H9 (cell line): Measurements from ENCODE around the gene AQP7. TPM values are rescaled to one million over a fixed set of nuclear protein-coding genes. Genes with fewer than 3 reads are reported as not detected.
"Not testable (repeated sequence)": the region's sequence is repeated elsewhere in the genome, so short reads cannot be mapped to it uniquely, and the experiment has no call there.

Experiments
- DNase-seq: peaks from one replicate; pipeline ENCODE4 v3.0.0-alpha.2; 2017
- H2AFZ ChIP-seq: one replicate; pipeline ENCODE4 v1.6.1; 2013; ENCODE audit warnings: mild to moderate bottlenecking, low read length, control low read depth, moderate library complexity
- H2AK5ac ChIP-seq: 2 replicates; pipeline ENCODE4 v1.6.1; 2013; ENCODE audit warnings: low read length, control low read depth, mixed read lengths; ENCODE audit not compliant: insufficient read length
- H2BK120ac ChIP-seq: one replicate; pipeline ENCODE4 v1.6.1; 2013; ENCODE audit warnings: low read depth, mild to moderate bottlenecking, low read length, control low read depth, inconsistent platforms; ENCODE audit not compliant: poor library complexity, severe bottlenecking
- H2BK12ac ChIP-seq: 2 replicates; pipeline ENCODE4 v1.6.1; 2013; ENCODE audit warnings: low read length, control low read depth, mixed read lengths, low read depth; ENCODE audit not compliant: insufficient read length
- H2BK15ac ChIP-seq: 2 replicates; pipeline ENCODE4 v1.6.1; 2013; ENCODE audit warnings: low read depth, low read length, control low read depth
- H2BK20ac ChIP-seq: one replicate; pipeline ENCODE4 v1.6.1; 2013; ENCODE audit warnings: low read depth, mild to moderate bottlenecking, low read length, control low read depth, inconsistent platforms; ENCODE audit not compliant: poor library complexity, severe bottlenecking
- H2BK5ac ChIP-seq: 2 replicates; pipeline ENCODE4 v1.6.1; 2013; ENCODE audit warnings: low read length, control low read depth, mixed read lengths; ENCODE audit not compliant: insufficient read length
- H3K14ac ChIP-seq: 2 replicates; pipeline ENCODE4 v1.6.1; 2013; ENCODE audit warnings: low read length, control low read depth; ENCODE audit not compliant: insufficient read depth
- H3K18ac ChIP-seq: 2 replicates; pipeline ENCODE4 v1.6.1; 2013; ENCODE audit warnings: low read depth, mild to moderate bottlenecking, mixed read lengths, low read length, control low read depth; ENCODE audit not compliant: insufficient read length
- H3K23ac ChIP-seq: 2 replicates; pipeline ENCODE4 v1.6.1; 2013; ENCODE audit warnings: low read length, control low read depth, mixed read lengths, low read depth; ENCODE audit not compliant: insufficient read length
- H3K23me2 ChIP-seq: 2 replicates; pipeline ENCODE4 v1.6.1; 2013; ENCODE audit warnings: low read depth, mild to moderate bottlenecking, mixed read lengths, low read length, control low read depth; ENCODE audit not compliant: insufficient read length, poor library complexity, severe bottlenecking
- H3K27ac ChIP-seq: 2 replicates; pipeline ENCODE4 v1.5.1; 2013; ENCODE audit warnings: low read length, control low read depth, mixed read lengths, low read depth; ENCODE audit not compliant: insufficient read length
- H3K27me3 ChIP-seq: 2 replicates; pipeline ENCODE4 v1.6.1; 2013; ENCODE audit warnings: low read length, control low read depth, inconsistent platforms; ENCODE audit not compliant: insufficient read depth
- H3K4ac ChIP-seq: 2 replicates; pipeline ENCODE4 v1.6.1; 2013; ENCODE audit warnings: low read depth, mild to moderate bottlenecking, control low read depth, inconsistent platforms, low read length, moderate library complexity
- H3K4me1 ChIP-seq: 2 replicates; pipeline ENCODE4 v1.6.1; 2013; ENCODE audit warnings: low read length, control low read depth, inconsistent platforms; ENCODE audit not compliant: insufficient read depth
- H3K4me2 ChIP-seq: 2 replicates; pipeline ENCODE4 v1.6.1; 2013; ENCODE audit warnings: low read length, control low read depth, mixed read lengths; ENCODE audit not compliant: insufficient read length, insufficient read depth
- H3K56ac ChIP-seq: 2 replicates; pipeline ENCODE4 v1.6.1; 2013; ENCODE audit warnings: low read depth, mild to moderate bottlenecking, mixed read lengths, low read length, control low read depth; ENCODE audit not compliant: insufficient read length
- H3K79me1 ChIP-seq: 2 replicates; pipeline ENCODE4 v1.6.1; 2013; ENCODE audit warnings: low read depth, mild to moderate bottlenecking, moderate library complexity, low read length, control low read depth, inconsistent platforms; ENCODE audit not compliant: insufficient read depth, poor library complexity, severe bottlenecking
- H3K79me2 ChIP-seq: 2 replicates; pipeline ENCODE4 v1.6.1; 2013; ENCODE audit warnings: low read length, control low read depth, inconsistent platforms; ENCODE audit not compliant: insufficient read depth
- H3K9ac ChIP-seq: 2 replicates; pipeline ENCODE4 v1.6.1; 2013; ENCODE audit warnings: low read length, control low read depth, mixed read lengths; ENCODE audit not compliant: insufficient read length; ENCODE audit errors: extremely low read depth
- H3K9me3 ChIP-seq: one replicate; pipeline ENCODE4 v1.6.1; 2013; ENCODE audit warnings: low read depth, low read length, inconsistent platforms; ENCODE audit not compliant: control insufficient read depth
- H3T11ph ChIP-seq: one replicate; pipeline ENCODE4 v1.6.1; 2013; ENCODE audit warnings: mild to moderate bottlenecking, low read length, control low read depth, inconsistent platforms
- H4K20me1 ChIP-seq: one replicate; pipeline ENCODE4 v1.6.1; 2013; ENCODE audit not compliant: control insufficient read depth, insufficient read length, insufficient read depth
- H4K5ac ChIP-seq: 2 replicates; pipeline ENCODE4 v1.6.1; 2013; ENCODE audit warnings: low read depth, mild to moderate bottlenecking, mixed read lengths, low read length, control low read depth; ENCODE audit not compliant: insufficient read length
- H4K8ac ChIP-seq: replicated peaks from 2 replicates; pipeline ENCODE4 v1.6.1; 2013; ENCODE audit warnings: low read length, control low read depth, mixed read lengths, low read depth; ENCODE audit not compliant: insufficient read length
- H4K91ac ChIP-seq: 2 replicates; pipeline ENCODE4 v1.6.1; 2013; ENCODE audit warnings: low read depth, mild to moderate bottlenecking, moderate library complexity, mixed read lengths, low read length, control low read depth; ENCODE audit not compliant: insufficient read length
- H3K27ac Mint-ChIP-seq, 3 experiments: 2 replicates in 2 of 3; 3 replicates in 1 of 3; pipeline ENCODE4 v1.8.0; 2020 to 2021; ENCODE audit warnings: mixed read lengths in 3 of 3, mild to moderate bottlenecking in 1 of 3, moderate library complexity in 1 of 3
- H3K27me3 Mint-ChIP-seq: 2 replicates; pipeline ENCODE4 v1.8.0; 2021; ENCODE audit warnings: low read depth, mild to moderate bottlenecking, moderate library complexity, mixed read lengths
- H3K36me3 Mint-ChIP-seq, 3 experiments: 2 replicates in 2 of 3; 3 replicates in 1 of 3; pipeline ENCODE4 v1.8.0; 2020 to 2021; ENCODE audit warnings: low read depth in 3 of 3, mixed read lengths in 3 of 3; ENCODE audit not compliant: insufficient read depth in 1 of 3
- H3K4me1 Mint-ChIP-seq, 2 experiments: 2 replicates each; pipeline ENCODE4 v1.8.0; 2020; ENCODE audit warnings: mixed read lengths in 2 of 2
- H3K4me3 Mint-ChIP-seq, 2 experiments: 2 replicates in 1 of 2; 3 replicates in 1 of 2; pipeline ENCODE4 v1.8.0; 2020 to 2021; ENCODE audit warnings: mild to moderate bottlenecking in 2 of 2, mixed read lengths in 2 of 2, moderate library complexity in 1 of 2
- H3K9me3 Mint-ChIP-seq, 2 experiments: 2 replicates in 1 of 2; 3 replicates in 1 of 2; pipeline ENCODE4 v1.8.0; 2020; ENCODE audit warnings: mild to moderate bottlenecking in 2 of 2, mixed read lengths in 2 of 2, moderate library complexity in 1 of 2
- WGBS: extraction: QIAGEN DNeasy Blood & Tissue Kit; methylation state at CpG from one replicate; pipeline ENCODE4 v1.1.7; 2013; ENCODE audit warnings: missing lambda C conversion rate, low lambda C conversion rate, mixed read lengths; ENCODE audit not compliant: insufficient read length; ENCODE audit errors: extremely low coverage; 5-methylcytosine and 5-hydroxymethylcytosine counted together
- total RNA-seq: library from RNA; stranded (reverse); gene quantifications from 2 replicates; pipeline ENCODE4 v1.2.1, GENCODE V29; 2021

AQP7 gene
- total RNA-seq, 1 experiment from 2014 or later, result not detected

GRCh38 chr9:33399047-33399446 is 3.3 kb downstream of the AQP7 start:
- not testable (repeated sequence) for H2BK120ac ChIP-seq, H3K18ac ChIP-seq, H3K4me3 Mint-ChIP-seq, H3K9me3 ChIP-seq, DNase-seq, H3K23me2 ChIP-seq, H2BK5ac ChIP-seq, H3K27ac ChIP-seq, H3K9me3 Mint-ChIP-seq, H3K27ac Mint-ChIP-seq, H4K8ac ChIP-seq, H3K14ac ChIP-seq, H3K79me2 ChIP-seq, H3K4ac ChIP-seq, H3K4me1 ChIP-seq, H3K4me1 Mint-ChIP-seq, H2AFZ ChIP-seq, H2BK20ac ChIP-seq, H3T11ph ChIP-seq, H4K91ac ChIP-seq, H4K20me1 ChIP-seq, H3K27me3 ChIP-seq, H3K9ac ChIP-seq, H2AK5ac ChIP-seq, H3K56ac ChIP-seq, H2BK15ac ChIP-seq, H3K4me2 ChIP-seq, H3K36me3 Mint-ChIP-seq, H3K79me1 ChIP-seq, H4K5ac ChIP-seq, H3K23ac ChIP-seq, H2BK12ac ChIP-seq
- no CpG with 5 or more reads among the region's 4 CpGs for WGBS
- H3K27me3 Mint-ChIP-seq, result peaks cover 11% of the 10 kb centered on the region

DNA sequence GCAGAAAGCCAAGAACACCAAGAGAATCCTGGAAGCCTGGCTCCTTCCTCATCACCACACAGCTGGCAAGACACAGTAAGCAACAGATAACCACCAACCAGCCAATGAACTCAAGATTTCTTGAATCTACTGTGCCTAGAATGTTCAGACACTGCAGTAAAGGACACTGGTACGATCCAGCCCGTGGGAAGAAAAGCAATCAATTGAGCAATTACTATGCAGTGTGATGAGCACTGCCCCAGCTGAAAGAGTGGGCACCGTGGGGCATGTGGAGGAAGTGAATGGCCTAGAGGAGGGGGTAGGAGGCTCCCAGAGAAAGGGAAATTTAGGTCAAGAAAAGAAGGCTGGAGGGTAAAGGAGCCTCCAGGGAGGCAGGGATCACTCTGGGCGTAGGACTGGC is 4.6 kb downstream of the AQP7 start:
- not testable (repeated sequence) for H3K4me3 Mint-ChIP-seq, H2BK20ac ChIP-seq, DNase-seq, H4K91ac ChIP-seq, H3K9me3 Mint-ChIP-seq, H3K79me2 ChIP-seq, H3K18ac ChIP-seq, H4K8ac ChIP-seq, H3K4me1 ChIP-seq, H3K36me3 Mint-ChIP-seq, H4K20me1 ChIP-seq, H3K4me2 ChIP-seq, H3K27ac ChIP-seq, H3K56ac ChIP-seq, H3K27me3 ChIP-seq, H3K9ac ChIP-seq, H3K4me1 Mint-ChIP-seq, H2AK5ac ChIP-seq, H3K14ac ChIP-seq, H3K4ac ChIP-seq, H2BK5ac ChIP-seq, H3T11ph ChIP-seq, H3K79me1 ChIP-seq, H2AFZ ChIP-seq, H2BK15ac ChIP-seq, H3K27ac Mint-ChIP-seq, H2BK120ac ChIP-seq, H3K9me3 ChIP-seq, H4K5ac ChIP-seq, H2BK12ac ChIP-seq, H3K23ac ChIP-seq, H3K23me2 ChIP-seq
- H3K27me3 Mint-ChIP-seq, result peaks cover 15% of the 10 kb centered on the region
- no CpG with 5 or more reads among the region's 4 CpGs for WGBS
